HG03378 (cell line): ENCODE results near the gene PACSIN2.

Experiments
- ATAC-seq: cut with Tn5 transposase; IDR thresholded peaks from one replicate; pipeline ENCODE4 v1.9.1; 2021; ENCODE audit warnings: mild to moderate bottlenecking, moderate library complexity; ENCODE audit not compliant: unreplicated experiment

PACSIN2 gene

GRCh38 chr22:42869888-42870480 is 145.0 kb downstream of the PACSIN2 start:
- no peak for ATAC-seq

DNA sequence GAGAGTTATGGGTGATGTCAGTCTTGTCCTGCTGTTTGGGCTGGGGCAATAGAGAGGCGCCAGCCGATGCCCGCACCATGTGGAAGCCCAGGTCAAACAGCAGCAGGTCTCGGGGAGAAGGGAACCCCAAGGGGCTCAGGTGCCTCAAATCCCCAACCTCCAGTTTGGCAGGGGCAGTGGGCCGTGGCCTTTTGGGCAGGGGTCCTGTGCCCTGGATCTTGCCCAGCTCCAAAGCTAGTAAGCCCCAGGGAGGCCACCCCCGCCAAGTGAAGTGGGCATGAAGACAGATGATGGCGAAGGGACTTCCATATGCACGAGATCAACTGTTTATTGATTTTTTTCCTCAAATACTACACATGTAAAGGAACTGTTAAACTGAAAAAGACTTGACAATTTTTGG is 145.5 kb downstream of the PACSIN2 start:
- ATAC-seq: no peak

DNA sequence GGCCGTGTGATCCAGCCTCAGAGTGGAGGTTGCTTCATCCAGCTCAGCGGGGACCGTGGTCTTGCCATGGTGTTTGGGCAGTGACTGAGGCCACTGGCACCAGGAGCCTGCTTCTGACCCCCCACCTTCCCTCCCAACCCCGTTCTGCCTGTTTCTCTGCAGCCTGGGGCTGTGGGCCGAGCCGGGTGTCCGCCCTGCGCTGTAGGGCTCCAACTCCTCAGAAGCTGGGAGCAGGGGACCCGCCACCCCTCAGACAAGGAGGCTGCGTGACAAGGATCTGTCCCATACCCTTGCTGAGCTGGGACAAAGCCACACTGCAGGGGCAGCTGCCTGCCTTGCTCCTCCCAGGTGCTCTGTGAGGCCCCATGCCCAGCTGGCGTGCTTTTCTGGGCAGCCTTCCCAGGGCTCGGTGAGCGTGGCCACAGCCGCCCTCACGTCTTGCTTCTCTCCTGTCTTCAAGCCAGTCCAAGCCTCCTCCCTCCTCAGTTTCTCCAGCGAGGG is 146.1 kb downstream of the PACSIN2 start:
- ATAC-seq: no peak

DNA sequence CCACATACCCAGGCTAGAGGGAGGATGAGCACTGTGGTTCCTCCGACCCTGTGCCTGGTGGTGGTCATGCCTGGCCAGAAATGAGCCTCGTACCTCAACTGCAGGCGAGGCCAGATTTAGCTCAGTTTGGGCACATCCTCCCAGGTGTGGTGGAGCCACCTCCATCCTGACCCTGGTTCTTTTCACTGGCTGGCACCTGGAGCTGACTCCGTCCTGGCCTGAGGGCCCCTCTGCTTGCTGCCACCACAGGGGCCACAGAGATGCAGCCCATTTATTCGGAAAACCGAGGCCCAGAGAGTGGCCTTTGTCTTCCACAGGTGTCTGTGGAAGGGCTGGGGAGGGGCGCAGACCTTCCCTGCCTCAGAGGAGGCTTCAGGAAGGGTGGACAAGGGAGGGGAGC is 148.8 kb downstream of the PACSIN2 start:
- ATAC-seq: no peak

GRCh38 chr22:42865536-42865935 is 149.4 kb downstream of the PACSIN2 start:
- no peak for ATAC-seq

DNA sequence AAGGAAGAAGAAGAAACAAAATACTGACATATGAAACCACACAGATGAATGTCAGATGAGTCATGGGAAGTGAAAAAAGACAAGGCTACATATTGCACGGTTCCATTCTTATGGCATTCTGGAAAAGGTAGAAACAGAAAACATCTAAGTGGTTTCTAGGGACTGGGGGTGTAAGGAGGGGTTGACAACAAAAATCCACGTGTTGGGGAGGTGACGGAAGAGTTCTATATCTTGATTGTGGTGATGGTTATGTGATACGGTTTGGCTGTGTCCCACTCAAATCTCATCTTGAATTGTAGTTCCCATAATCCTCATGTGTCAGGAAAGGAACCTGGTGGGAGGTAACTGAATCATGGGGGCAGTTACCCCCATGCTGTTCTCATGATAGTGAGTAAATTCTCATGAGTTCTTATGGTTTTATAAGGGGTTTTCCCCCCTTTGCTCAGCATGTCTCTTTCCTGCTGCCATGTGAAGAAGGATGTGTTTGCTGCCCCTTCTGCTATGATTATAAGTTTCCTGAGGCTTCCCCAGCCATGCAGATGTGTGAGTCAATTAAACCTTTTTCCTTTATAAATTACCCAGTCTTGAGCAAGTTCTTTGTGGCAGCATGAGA is 151.5 kb downstream of the PACSIN2 start:
- no peak for ATAC-seq

DNA sequence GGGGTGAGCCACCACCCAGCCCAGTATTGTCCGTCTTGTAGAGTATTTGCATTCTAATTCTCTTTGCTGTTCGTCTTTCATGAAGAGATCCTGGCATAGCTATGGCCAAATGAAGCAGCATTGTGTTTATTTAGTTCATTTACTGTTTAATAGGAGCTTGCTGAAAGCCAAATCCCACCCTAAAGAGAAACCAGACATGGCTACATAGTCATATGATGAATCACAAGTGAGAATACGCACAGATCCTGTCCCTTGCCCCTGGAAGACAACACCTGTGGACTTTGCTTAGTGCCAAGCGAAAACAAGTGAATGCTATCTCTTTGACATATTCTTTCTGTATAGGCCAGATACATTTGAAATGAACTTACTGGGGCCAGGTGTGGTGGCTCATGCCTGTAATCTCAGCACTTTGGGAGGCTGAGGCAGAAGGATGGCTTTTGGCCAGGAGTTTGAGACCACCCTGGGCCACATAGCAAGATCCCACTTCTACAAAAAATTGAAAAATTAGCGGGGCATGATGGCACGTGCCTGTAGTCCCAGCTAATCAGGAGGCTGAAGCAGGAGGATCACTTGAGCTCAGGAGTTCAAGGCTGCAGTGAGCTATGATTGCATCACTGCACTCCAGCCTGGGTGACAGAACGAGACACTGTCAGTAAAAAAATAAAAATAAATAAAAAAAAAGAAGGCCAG is 152.8 kb downstream of the PACSIN2 start:
- no peak for ATAC-seq

DNA sequence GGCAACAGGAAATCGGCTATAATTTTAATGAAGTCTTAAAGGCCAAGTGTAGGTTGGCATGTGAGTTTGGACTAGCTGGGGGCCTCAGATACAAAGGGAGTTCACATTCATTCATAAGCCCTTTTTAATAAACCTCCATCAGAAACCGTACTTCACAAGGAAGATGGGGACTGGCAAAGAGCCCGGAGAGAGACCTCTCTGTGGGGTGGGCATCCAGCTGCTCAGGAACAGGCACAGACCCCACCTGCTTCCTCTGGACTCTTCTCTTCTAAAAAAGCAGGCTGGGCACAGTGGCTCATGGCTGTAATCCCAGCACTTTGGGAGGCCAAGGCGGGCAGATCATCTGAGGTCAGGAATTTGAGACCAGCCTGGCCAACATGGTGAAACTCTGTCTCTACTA is 154.0 kb downstream of the PACSIN2 start:
- ATAC-seq: no peak

GRCh38 chr22:42857845-42858481 is 157.0 kb downstream of the PACSIN2 start:
- ATAC-seq: no peak

DNA sequence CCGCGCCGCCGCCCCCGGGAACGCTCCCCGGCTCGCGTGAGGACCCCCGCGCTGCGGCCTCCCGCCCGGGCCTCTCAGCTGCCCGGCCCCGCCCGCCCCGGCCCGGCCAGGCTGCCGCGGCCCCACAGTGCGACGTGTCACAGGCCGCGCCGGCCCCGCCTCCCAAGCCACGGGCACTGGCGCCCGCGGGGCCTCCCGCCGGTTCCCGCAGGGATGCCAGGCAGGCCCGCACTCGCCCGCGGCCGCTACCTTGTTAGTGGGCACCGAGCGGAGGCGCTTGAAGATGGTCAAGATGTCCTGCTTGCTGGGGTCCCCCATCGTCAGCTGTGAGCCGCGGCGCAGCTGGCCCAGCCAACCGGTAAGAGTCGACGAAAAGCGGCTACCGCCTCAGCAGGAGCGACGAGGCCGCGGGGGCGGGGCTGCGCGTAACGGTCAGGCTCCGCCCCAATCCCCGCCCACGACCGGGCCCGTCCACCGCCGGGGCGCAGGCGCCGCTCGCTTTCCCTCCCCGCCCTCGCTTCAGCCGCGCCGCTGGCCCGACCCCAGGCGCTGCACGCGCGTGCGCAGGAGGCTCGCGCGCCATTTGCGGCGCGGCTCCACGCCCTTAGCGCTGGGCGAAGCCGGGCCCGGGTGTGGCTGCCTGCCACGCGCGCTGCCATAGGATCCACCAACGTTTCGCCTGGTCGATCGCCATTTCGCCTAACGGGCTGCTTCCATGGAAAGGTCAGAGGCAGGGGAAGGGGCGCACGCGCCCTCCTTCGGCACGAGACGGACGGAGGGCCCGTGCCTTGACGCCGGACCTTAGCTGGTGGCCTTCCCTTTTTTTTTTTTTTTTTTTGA is 157.9 kb downstream of the PACSIN2 start, which contains the start of gene ARFGAP3:
TSS of gene ARFGAP3 (minus strand) at position 409 of the 840 bp plus-strand sequence. CDS start at position 318, 91 bp downstream.
- ATAC-seq: peak; percentile 61

DNA sequence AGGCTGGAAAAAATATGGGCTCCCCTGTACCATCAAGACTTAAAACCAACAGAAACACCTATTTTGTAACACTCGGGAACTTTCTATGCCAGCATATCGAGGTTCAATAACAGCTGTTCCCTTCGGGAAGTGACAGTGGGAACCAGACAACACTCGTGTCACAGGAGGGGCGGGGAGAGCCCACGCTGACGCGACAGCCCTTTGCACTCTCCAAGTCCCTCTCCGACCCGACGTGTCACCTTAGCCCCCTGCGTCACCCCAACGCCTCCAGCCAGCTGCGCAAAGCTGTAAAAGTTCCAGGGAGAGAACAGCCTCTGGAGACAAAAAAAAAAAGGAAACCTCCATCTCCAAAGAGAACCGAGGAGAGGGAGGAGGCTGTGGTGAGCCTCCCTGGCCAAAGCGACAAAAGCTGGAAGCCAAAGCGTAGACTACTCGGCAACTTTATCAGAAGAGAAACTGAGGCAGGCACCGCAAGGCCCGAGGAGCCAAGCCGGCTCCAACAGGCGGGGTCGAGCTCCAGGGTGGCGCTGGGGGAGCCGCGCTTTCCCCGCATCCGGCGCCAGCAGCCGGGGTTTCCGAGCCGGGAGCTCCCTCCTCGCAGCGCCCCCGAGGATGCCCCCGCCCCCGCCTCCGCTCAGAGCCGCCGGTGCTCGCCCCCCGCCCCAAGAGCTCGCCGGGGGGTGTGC is 158.6 kb downstream of the PACSIN2 start:
- ATAC-seq: no peak

- ATAC-seq: no peak
Measured at GRCh38 chr22:42855721-42856120, 159.2 kb downstream of the PACSIN2 start.

DNA sequence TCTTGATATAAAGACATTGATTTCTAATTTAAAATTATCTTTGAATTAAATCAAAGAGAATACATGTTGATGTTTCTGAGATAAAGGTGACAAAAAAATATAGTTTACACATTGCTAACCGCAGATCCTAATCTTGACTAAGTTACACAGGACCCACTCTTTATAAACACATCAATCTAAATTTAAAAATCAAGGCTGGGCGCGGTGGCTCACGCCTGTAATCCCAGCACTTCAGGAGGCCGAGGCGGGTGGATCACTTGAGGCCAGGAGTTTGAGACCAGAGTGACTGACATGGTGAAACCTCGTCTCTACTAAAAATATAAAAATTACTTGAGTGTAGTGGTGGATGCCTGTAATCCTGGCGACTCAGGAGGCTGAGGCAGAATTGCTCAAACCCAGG is 159.7 kb downstream of the PACSIN2 start:
- ATAC-seq: no peak

GRCh38 chr22:42848941-42849550 is 165.9 kb downstream of the PACSIN2 start:
- no peak for ATAC-seq

GRCh38 chr22:42847110-42847509 is 167.8 kb downstream of the PACSIN2 start:
- no peak for ATAC-seq

DNA sequence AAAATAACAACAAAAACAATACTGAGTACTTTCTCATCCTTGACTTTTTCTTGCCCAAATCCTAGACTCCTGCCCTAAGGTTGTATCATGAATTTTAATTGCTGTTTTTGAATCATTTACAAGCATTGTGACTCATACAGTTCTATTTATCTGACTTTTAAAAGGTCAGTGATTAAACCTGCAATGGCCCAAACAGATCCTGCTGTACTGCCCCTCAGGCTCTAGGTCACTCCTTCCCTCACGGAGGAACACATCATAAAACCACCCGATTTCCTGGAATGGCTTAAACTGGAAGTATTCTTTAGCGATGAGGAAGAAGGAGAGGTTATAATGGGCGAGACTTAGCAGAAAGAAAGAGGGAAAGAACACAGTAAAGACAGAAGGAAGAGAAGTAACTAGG is 170.2 kb downstream of the PACSIN2 start:
- ATAC-seq: no peak

GRCh38 chr22:42842658-42843370 is 172.1 kb downstream of the PACSIN2 start:
- no peak for ATAC-seq

GRCh38 chr22:42841444-42841843 is 173.5 kb downstream of the PACSIN2 start:
- ATAC-seq: no peak

DNA sequence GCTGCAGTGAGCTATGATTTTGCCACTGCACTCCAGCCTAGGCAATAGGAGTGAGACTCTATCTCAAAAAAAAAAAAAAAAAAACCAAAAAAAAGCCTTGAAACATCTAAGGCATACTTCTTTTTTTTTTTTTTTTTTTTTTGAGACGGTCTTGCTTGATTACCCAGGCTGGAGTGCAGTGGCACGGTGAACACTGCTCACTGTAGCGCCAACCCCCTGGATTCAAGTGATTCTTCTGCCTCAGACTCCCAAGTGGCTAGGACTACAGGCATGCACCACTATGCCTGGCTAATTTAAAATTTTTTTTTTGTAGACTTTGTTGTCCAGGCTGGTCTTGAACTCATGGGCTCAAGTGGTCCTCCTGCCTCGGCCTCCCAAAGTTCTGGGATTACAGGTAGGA is 177.4 kb downstream of the PACSIN2 start:
- no peak for ATAC-seq
